HG03025 (cell line): ENCODE results near the gene TESK2.
"Not testable (repeated sequence)": the region's sequence is repeated elsewhere in the genome, so short reads cannot be mapped to it uniquely, and the experiment has no call there.

ENCODE experiments used
- ATAC-seq: cut with Tn5 transposase; IDR thresholded peaks from one replicate; pipeline ENCODE4 v1.9.1; 2021; ENCODE audit warnings: mild to moderate bottlenecking, moderate library complexity; ENCODE audit not compliant: unreplicated experiment, low FRiP score

Gene TESK2

DNA sequence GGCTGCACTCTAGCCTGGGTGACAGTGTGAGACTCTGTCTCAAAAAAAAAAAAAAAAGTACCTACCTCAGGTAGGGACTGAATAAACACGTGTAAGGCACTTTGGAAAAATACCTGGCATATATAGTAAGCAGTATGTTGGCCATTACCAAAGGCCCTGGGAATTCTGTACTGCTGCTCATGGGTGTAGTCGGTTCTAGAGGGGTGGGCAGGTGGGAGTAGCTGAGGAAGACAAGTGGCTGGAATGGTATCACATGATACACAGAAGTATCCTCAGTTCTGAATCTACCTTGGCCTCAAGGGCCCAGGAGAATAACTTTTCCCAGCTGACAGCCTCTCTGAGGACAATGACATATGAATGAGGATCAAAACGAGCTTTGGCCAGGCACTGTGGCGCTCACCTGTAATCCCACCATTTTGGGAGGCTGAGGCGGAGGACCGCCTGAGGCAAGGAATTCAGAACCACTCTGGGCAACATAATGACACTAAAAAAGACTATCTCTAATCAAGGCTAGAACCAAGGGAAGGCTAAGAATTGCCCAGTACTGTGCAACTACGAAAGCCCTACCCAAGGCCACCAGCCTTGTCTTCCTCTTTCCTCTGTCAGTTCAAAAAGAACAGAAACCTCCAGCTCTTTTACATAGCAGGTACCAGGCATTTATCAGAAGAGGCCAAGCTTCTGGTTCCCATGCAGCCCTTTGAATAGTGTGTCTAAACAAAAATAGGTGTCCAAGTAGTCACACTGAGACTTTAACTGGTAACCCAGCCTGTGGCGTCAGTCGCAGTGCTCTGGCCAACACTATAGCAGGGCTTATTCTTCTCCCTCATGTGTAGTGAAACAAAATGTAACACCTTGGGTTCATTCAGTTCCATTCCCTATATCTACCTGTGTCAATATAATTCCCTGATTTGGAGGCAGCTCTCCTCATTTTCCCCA, 19.3 kb upstream of the TESK2 start:
- ATAC-seq = no peak

DNA sequence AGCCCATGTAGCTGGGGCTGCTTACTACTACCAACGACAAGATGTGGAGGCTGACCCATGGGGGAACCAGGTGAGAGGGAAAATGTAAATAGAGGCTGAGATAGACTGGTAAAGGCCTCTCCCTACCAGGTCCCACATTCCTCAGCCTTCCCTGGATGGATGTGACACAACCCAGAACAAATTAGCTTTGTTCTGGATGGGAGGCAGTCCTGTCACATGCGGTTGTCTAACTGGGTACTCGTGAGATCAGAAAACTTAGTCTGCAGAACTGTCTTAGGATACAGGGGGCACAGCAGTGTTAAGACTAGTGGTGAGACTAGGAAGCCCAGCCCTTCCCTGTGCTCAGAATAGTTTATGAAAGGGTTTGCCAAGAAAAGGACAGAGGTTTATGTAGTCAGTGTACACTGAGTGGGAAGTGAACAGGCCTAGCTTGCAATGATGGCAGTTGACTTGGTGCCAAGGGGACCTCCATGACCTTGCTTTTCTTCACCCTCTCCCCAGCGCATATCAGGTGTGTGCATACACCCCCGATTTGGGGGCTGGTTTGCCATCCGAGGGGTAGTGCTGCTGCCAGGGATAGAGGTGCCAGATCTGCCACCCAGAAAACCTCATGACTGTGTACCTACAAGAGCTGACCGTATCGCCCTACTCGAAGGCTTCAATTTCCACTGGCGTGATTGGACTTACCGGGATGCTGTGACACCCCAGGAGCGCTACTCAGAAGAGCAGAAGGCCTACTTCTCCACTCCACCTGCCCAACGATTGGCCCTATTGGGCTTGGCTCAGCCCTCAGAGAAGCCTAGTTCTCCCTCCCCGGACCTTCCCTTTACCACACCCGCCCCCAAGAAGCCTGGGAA, 17.6 kb upstream of the TESK2 start:
- no peak for ATAC-seq

DNA sequence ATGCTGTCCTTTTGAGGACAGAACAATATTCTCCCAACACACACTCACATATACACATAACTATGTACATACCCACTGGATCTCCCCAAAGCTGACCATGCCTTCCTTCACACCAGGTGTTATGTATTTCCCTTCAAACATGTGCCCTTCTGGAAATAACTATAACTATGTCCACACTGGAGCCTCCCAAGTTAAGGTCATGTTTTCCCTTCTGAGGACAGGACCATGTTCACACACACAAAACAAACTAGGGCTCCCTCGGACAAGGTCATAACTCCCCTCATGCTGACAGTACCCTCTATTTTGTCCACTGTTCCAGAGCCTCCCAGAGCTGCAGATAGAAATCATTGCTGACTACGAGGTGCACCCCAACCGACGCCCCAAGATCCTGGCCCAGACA, 16.9 kb upstream of the TESK2 start:
- no peak for ATAC-seq

DNA sequence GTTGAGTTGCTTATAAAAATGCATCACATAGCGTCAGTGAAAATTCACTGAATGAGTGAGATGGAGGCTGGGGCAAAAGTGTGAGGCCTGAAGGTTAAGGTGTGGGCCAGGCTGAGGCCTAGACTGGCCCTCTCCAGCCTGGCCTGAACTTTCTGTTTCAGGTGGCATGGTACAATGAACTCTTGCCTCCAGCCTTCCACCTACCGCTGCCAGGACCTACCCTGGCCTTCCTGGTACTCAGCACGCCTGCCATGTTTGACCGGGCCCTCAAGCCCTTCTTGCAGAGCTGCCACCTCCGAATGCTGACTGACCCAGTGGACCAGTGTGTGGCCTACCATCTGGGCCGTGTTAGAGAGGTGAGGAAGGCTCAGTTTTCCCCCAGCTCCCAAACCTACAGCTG, 16.2 kb upstream of the TESK2 start:
- no peak for ATAC-seq

DNA sequence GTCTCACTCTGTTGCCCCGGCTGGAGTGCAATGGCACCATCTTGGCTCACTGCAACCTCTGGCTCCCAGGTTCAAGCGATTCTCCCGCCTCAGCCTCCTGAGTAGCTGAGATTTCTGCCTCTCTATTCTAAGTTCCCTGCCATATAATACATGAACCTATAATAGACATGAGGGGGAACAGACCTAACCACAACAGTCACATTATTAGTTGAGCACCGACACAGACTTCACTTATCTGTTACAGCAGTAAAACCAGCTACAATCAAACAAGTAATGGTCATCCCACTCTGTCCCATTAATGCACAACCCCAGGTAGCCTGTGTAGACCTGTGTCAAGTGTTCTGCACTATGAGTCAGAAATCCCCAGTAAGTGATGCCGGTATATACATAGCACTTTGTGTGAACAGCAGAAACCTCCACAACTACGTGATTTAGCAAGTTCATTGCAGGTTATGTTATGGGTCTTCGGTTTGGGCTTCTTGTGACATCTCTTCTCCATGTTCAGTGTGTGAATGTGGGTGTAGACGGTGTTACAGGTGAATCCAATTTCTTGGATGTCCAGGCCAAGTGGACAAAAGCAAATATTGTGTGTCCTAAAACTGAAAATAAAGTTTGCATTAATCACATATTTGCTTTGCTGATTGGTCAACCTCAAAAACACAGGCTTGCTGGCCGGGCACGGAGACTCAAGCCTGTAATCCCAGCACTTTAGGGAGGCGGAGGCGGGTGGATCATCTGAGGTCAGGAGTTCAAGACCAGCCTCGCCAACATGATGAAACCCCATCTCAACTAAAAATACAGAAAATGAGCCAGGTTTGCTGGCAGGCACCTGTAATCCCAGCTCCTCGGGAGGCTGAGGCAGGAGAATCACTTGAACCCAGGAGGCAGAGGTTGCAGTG, 12.7 kb upstream of the TESK2 start:
- no peak for ATAC-seq

DNA sequence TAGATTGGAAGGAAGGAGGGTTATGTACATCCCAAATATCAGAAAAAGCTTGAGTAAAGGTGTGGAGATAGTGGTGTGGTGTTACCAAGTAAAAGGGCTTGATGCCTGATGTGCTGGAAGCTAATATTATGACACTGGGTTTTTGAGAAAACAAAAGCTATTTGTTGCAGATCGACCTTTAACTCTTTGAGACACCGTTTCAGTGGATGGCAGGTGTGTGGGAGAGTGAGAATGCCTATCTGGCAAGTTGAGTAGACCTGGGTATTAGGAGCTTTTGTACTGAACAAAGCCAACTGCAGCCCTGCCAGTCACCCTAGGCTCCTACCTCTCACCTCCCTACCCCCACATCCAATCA, 10.5 kb upstream of the TESK2 start:
- ATAC-seq = no peak

DNA sequence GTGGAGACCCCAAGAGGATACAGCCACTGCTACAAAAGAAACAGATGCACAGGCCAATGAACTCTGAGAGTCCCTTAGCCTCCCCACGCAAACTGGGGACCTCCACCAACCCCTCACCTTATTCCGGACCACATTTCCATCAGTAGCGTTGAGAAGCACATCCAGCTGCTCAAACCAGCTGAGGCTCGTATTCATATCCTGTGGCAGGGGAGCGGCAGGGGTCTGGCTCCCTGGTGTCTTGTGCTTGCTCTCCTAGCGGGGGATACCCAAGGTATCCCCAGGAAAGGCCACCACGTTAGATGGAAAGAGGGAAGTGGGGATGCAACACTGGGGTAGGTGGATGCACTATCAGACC, 8.4 kb upstream of the TESK2 start:
- ATAC-seq = no peak

DNA sequence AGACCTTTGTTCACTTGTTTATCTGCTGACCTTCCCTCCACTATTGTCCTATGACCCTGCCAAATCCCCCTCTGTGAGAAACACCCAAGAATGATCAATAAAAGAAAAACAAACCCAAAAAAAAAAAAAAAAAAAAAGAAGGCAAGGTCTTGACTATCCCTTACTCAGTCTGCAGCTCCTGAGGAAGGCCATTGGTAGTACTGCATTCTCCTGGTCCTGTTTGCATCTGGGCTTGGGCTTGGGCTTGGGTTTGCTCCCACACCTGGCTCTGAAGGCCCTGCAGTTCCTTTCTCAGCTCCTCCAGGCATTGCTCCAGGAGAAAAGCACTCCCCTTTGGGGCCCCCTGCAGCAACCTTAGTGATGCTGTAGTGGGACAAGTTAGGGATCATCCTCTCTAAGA, 7.3 kb upstream of the TESK2 start:
- no peak for ATAC-seq

DNA sequence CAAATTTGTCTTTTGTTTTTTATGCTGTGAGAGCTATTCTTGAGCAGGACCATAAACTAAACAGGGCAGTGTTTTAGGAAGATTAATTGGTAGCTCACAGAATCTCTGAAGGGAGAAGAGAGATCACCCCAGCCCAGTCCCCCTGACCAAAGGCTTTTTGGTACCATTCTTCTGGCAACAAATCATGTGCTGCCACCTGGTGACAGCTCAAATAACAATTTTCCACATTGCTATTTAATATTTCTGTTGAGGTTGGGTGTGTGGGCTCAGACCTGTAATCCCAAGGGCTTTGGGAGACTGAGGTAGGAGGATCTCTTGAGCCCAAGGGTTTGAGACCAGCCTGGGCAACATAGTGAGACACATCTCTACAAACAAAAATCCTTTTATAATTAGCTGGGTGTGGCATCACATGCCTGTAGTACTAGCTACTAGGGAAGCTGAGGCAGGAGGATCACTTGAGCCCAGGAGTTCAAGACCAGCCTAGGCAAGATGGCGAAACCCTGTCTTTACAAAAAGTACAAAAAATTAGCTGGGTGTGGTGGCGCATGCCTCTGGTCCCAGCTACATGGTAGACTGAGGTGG, 2.2 kb upstream of the TESK2 start:
- ATAC-seq = no peak

DNA sequence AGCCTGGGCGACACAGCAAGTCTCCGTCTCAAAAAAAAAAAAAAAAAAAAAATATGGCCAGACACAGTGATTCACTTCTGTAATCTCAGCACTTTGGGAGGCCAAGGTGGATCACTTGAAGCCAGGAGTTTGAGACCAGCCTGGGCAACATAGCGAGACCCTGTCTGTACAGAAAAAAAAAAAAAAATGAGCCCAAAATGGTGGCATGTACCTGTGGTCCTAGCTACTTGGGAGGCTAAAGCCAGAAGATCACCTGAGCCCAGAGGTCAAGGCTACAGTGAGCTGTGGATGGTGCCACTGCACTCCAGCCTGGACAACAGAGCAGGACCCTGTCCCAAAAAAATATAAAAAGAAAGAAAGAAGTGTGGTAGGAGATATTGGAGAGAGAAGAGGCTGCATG, 1.7 kb upstream of the TESK2 start:
- no peak for ATAC-seq

DNA sequence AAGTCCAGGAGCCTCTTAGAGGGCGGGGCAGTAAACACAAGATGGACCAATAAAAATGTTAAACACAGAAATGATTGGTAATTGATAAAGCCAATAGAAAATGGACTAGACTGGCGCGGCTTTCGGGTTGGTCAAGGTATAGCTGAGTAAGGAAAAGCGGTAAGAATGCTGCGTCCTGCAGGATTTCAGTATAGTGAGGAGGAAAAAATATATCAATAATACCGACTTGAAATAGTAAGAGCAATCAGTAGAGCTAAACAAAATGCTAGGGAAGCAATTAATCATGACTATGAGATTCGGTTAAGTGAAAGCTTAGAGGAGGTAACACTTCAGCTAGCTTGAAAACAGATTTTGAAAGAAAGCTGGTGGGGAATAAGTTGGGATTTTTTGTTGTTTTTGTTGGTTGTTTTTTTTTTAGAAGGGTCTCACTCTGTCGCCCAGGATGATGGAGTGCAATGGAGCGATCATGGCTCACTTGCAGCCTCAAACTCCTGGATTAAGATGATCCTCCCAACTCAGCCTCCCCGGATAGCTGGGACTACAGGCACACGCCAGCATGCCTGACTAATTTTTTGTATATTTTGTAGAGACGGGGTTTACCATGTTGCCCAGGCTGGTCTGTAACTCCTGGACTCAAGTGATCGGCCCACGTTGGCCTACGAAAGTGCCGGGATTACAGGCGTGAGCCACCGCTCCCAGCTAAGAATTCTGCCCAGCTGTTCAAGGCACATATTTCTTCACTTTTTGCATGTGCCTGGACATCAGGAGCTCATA, 711 bp upstream of the TESK2 start:
- ATAC-seq = no peak

DNA sequence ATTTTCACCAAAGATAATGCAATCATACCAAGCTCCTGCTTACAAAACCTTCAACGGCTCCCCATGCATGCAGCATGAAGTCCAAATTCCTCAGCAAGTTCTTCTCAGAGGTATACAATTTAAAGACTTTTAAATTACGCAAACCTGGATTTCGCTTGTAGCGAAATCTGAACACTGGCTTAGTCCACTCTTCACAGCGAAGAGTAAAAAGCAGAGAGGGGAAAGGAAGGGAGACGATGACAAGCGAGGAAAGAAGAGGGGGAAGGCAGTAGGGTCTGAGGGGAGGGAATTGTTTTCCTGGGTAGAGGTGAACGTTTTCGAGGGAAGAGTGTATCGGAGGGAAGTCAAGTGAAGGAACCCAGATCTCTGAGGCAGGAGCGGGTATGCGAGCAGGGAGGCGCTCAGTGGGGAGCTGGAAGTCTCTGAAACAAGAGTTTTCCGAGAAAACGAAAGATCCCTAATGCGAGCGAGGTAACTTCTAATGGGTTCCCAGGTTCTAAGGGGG, 790 bp downstream of the TESK2 start:
- no peak for ATAC-seq

DNA sequence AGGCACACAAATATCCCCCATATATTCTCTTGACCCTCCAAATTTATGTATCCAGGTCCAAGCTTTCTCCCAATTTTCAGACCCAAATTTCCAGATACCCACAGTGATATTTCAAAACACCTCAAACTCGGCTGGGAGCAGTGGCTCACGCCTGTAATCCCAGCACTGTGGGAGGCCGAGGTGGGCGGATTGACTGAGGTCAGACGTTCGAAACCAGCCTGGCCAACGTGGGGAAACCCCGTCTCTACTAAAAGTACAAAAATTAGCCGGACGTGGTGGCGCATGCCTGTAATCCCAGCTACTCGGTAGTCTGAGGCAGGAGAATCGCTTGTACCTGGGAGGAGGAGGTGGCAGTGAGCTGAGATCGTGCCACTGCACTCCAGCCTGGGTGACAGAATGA, 1.6 kb downstream of the TESK2 start:
- ATAC-seq = not testable (repeated sequence)

DNA sequence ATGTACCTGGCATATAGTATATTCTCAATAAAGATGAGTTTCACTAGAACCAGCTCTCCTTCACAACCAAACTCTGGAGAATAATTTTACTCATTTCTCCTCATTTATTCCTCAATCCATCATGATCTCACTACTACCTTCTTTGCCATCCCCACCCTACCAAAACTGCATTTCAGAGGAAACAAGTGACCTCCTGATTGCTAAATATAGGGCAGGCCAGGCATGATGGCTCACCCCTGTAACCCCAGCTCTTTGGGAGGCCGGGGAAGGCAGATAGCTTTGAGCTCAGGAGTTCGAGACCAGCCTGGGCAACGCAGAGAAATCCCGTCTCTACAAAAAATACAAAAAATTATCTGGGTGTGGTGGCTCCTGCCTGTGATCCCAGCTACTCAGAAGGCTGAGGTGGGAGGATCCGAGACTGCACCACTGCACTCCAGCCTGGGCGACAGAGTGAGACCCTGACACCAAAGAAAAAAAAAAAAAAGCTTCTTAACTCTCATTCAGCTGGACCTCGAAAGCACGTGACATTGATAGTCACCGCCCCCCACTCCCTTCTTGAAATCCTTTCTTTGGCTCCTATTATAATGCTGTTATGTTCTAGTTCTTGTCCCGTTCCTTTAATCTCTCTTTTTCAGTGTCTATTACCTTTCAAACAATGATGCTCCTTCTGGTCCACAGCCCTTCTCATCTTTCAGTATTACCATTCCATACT, 2.1 kb downstream of the TESK2 start:
- ATAC-seq = no peak

DNA sequence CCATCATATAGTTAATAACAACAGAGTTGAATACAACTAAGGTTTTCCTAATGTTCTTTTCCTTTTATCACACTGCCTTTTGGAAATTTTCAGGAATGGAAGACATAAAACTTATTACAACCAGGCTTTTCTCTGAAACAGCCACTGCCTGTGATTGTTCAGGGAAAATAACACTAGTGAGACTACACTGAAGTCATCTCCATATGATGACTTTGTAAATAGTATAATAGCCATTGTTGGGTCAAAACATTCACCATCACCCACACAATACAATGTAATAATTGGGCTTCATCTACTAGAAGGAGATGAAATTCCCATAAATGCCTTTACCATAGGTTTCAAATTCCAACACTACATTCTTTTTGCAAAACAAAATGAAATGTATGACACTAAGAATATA, 5.0 kb downstream of the TESK2 start:
- ATAC-seq = no peak

DNA sequence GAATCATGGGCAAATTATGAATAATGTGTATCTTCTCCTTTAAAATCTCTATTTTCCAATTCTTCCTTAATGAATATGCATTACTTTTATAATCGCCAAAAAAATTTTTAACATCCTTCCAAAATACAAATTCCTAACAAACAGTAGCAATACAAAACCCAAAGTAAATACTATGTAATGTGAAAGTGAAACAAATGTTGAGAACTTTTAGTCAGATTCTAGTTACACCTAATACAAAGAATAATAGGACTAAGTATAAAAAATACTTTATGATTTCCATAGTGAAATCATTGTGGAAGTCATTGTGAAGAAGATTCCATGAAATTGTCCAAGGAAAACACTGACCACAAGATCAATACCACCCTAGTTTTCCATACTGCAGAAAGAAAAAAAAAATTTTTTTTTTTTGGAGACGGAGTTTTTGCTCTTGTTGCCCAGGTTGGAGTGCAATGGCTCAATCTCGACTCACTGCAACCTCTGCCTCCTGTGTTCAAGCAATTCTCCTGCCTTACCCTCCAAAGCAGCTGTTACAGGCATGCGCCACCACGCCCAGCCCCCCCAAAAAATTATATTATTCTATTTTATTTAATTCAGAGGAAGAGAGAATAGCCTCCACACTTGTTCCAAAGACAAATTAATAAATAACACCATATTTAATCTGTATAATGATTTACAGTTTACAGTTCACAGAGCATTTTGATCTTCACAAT, 11.8 kb downstream of the TESK2 start:
- no peak for ATAC-seq

DNA sequence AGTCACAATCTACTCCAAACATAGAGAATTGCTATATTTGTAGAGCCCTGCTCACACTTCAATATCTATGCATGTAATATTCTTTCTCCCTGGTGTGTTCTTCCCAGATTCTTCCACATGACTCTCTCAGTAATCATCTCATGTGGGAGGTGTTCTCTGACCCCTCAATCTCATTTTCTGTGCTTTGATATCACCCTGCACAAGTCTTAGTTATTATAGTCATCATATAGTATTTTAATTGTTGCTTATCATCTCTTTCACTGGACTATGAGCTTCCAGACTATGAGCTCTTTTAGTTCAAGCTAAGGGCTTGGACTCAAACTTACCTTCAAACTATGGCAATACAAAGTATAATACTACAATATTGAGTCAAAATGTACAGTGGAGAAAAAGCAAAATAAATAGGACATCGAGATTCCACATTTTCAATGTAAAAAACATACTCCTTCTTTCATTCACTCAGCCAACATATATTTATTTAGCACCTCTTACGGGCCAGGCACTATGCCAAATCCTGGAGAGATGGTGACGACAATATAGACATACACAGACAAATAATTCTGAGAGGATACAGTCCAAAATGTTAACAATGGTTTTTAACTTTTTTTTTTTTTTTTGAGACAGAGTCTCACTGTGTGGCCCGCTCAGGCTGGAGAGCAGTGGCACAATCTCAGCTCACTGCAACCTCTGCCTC, 12.7 kb downstream of the TESK2 start:
- no peak for ATAC-seq

DNA sequence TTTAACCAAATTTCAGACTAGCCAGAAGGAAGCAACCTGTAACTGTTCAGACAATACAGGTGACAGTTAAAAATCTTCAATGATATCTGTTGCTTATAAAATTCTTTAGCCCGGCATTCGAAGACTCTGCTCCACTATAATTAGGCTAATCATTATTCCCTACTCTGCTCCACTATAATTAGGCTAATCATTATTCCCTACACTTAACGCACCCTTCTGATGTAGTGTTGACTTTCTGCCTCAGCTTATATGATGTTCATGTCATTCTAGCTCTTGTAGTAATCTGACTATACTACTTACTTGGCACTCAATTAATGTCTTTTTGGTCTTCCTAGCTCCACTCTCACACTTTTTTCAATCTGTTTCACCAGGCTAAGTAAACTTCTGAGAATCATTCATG, 13.3 kb downstream of the TESK2 start:
- ATAC-seq = no peak
